ENCODE results near the gene TSPAN4. TPM values are rescaled to one million over a fixed set of nuclear protein-coding genes. Genes with fewer than 3 reads are reported as not detected.

TSPAN4 gene
- total and polyA plus RNA-seq, 10 of the 15 experiments (the other 5 are each of a cell fraction or from before 2014, with no cell fraction given) = 0.37 to 14.0 (median 8.5) TPM; not detected in 1

GRCh38 chr11:823441-824291 lies 19.0 kb upstream of the TSPAN4 start:
- Histone ChIP-seq H3K4me1 (ENCODE audit: control insufficient read depth, insufficient read depth, low read length) (peaks cover 13% of the 10 kb centered on the region), H4K20me1 (ENCODE audit: control insufficient read depth, insufficient read depth) (no peaks in the 10 kb centered on the region; the same call in 1 of the 2 replicates), H3K9ac (ENCODE audit: control insufficient read depth, insufficient read depth, low read length) (no peak overlapping the region), H2AFZ (ENCODE audit: control insufficient read depth, low read depth, low read length) (no peak overlapping the region), H3K27ac (ENCODE audit: control insufficient read depth, insufficient read depth) (no peak overlapping the region), H3K27me3 (replicated peaks in 1 of 2; ENCODE audit: control insufficient read depth in 2 of 2, insufficient read depth in 2 of 2, low read length in 1 of 2) (no peaks in the 10 kb centered on the region), H3K4me3 (no peak overlapping the region), H3K4me2 (ENCODE audit: control insufficient read depth, insufficient read depth) (no peak overlapping the region), H3K36me3 (ENCODE audit: control insufficient read depth in 2 of 2, insufficient read depth in 2 of 2, low read length in 1 of 2) (no peaks in the 10 kb centered on the region; a peak in 2 of 4 replicates), H3K79me2 (ENCODE audit: control insufficient read depth, insufficient read depth, low read length) (peaks cover 5% of the 10 kb centered on the region), H3K9me3 (replicated peaks; ENCODE audit: control insufficient read depth, insufficient read depth, low read length) (no peaks in the 10 kb centered on the region)
- DNase-seq (ENCODE audit: low read depth, low spot score) = no peak
- TF ChIP-seq ZBTB33 (IDR thresholded peaks at IDR 0.05) (no peak), RBBP5 (conservative IDR thresholded peaks at IDR 0.05) (no peak), BCLAF1 (IDR thresholded peaks at IDR 0.05) (no peak), NR2C2 (IDR thresholded peaks at IDR 0.05; ENCODE audit: borderline replicate concordance, control insufficient read depth, insufficient read length, low read depth) (no peak), CEBPB (IDR thresholded peaks at IDR 0.05; ENCODE audit: borderline replicate concordance in 1 of 2, low read depth in 2 of 2, low read length in 2 of 2) (no peak), MTA3 (IDR thresholded peaks at IDR 0.05; ENCODE audit: borderline replicate concordance, low read length) (no peak), TCF7 (IDR thresholded peaks at IDR 0.05; ENCODE audit: borderline replicate concordance) (no peak)
- no peak for FAIRE-seq
- ChIA-PET POLR2A (no interaction called here), RAD21 (ENCODE audit: unreplicated experiment) (no interaction called here), CTCF (no interaction called here), SMC1A (ENCODE audit: uncharacterized antibody, unreplicated experiment) (no interaction called here)
- WGBS (ENCODE audit: insufficient coverage, insufficient replicate concordance, low lambda C conversion rate, missing lambda C conversion rate) = 90% methylated on average over 31 of the region's 53 CpGs
- no peak for ATAC-seq
- in situ Hi-C loops (cut with MboI) = loop anchor here (25.0 kb wide), 1 partner anchor 1564 kb away; the partner anchor contains the start of gene CD81
- intact Hi-C loops (cut with micrococcal nuclease; ENCODE audit: unreplicated experiment) = no loop called here
- no TSS peak for BruUV-seq (replicated peaks)
